NB4 (cell line): ENCODE data around the gene EED.

Experiments
- CTCF ChIP-seq: IDR thresholded peaks from one replicate; pipeline ENCODE4 v1.5.1; 2012; ENCODE audit warnings: low read depth, low read length
- POLR2A ChIP-seq: IDR thresholded peaks from 2 replicates; pipeline ENCODE4 v1.6.1; 2011; ENCODE audit warnings: mild to moderate bottlenecking; ENCODE audit not compliant: insufficient read length; ENCODE audit errors: extremely low read depth
- TF ChIP-seq, protein P1 (sequence below): IDR thresholded peaks from 2 replicates; pipeline ENCODE4 v1.6.1; 2011; ENCODE audit warnings: low read depth, low read length

DNA sequence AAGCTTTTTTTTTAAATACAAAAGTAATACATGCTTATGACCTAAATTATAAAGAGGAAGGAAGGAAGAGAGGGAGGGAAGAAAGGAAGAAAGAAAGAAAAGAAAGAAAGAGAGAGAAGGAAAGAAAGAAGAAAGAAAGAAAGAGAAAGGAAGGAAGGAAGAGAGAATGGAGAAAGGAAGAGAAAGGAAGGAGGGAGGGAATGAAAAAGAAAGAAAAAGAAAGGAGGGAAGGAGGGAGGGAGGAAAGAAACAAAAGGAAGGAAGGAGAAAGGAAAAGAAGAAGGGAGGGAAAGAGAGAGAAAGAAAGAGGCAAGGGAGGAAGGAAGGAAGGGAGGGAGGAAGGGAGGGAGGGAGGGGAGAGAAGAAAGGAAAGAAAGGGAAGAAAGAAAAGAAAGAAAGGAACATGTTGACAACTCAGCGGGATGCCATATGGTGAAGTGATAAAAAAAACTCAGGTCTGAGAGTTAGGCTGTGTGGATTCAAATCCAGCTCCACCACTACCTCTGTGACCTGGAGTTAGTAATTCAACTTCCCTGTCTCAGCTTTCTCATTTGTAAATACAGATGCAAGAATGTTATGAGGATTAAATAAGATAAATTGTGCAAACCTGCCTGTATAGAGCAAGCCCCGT is 9.6 kb upstream of the EED start:
- TF ChIP-seq CTCF = no peak
- no peak for TF ChIP-seq POLR2A
- TF ChIP-seq, protein P1, sequence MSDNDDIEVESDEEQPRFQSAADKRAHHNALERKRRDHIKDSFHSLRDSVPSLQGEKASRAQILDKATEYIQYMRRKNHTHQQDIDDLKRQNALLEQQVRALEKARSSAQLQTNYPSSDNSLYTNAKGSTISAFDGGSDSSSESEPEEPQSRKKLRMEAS = no peak
